Osteocyte (in vitro differentiated cells): Measurements from ENCODE around the gene CEP85L. TPM values are rescaled to one million over a fixed set of nuclear protein-coding genes. Genes with fewer than 3 reads are reported as not detected.

ENCODE experiments used
- DNase-seq: peaks from one replicate; pipeline ENCODE4 v3.0.0; 2021; ENCODE audit warnings: mixed read lengths; ENCODE audit not compliant: unreplicated experiment; ENCODE audit errors: extremely low spot score
- H3K27ac Mint-ChIP-seq: one replicate; pipeline ENCODE4 v1.8.0; 2021; ENCODE audit warnings: mild to moderate bottlenecking, mixed read lengths; ENCODE audit not compliant: unreplicated experiment
- H3K27me3 Mint-ChIP-seq: one replicate; pipeline ENCODE4 v1.8.0; 2021; ENCODE audit warnings: mixed read lengths; ENCODE audit not compliant: unreplicated experiment
- H3K36me3 Mint-ChIP-seq: one replicate; pipeline ENCODE4 v1.8.0; 2021; ENCODE audit warnings: mixed read lengths; ENCODE audit not compliant: unreplicated experiment
- H3K4me1 Mint-ChIP-seq: one replicate; pipeline ENCODE4 v1.8.0; 2021; ENCODE audit warnings: mixed read lengths; ENCODE audit not compliant: unreplicated experiment
- H3K4me3 Mint-ChIP-seq: one replicate; pipeline ENCODE4 v1.8.0; 2021; ENCODE audit warnings: mild to moderate bottlenecking, moderate library complexity, mixed read lengths; ENCODE audit not compliant: unreplicated experiment
- H3K9me3 Mint-ChIP-seq: one replicate; pipeline ENCODE4 v1.8.0; 2021; ENCODE audit warnings: mixed read lengths; ENCODE audit not compliant: unreplicated experiment
- CTCF ChIP-seq: fragments of 200-600 bp; sonication (generic); IDR thresholded peaks from 2 replicates; pipeline ENCODE4 v1.5.0; 2021; ENCODE audit warnings: antibody characterized with exemption, mild to moderate bottlenecking, moderate library complexity
- total RNA-seq: library from RNA; stranded (reverse); gene quantifications from 2 replicates; pipeline ENCODE4 v1.2.1, GENCODE V29; 2021

Gene CEP85L
- total RNA-seq, 1 donor from 2014 or later, result 10.4 TPM

- Mint-ChIP-seq H3K27me3 (peaks cover 10% of the 10 kb centered on the region), H3K27ac (no peak overlapping the region), H3K4me3 (no peak overlapping the region), H3K4me1 (peaks cover 15% of the 10 kb centered on the region), H3K9me3 (no peaks in the 10 kb centered on the region), H3K36me3 (peaks cover 2% of the 10 kb centered on the region)
- no peak for TF ChIP-seq CTCF
- DNase-seq, result no peak
Observed at GRCh38 chr6:118663993-118664985, 12.9 kb upstream of the CEP85L start.

- Mint-ChIP-seq H3K9me3 (no peaks in the 10 kb centered on the region), H3K4me3 (no peak overlapping the region), H3K36me3 (peaks cover 2% of the 10 kb centered on the region), H3K27me3 (peaks cover 12% of the 10 kb centered on the region), H3K4me1 (peaks cover 8% of the 10 kb centered on the region), H3K27ac (no peak overlapping the region)
- DNase-seq, result no peak
- TF ChIP-seq CTCF, result no peak
Observed at GRCh38 chr6:118661831-118662230, 10.4 kb upstream of the CEP85L start.

GRCh38 chr6:118660218-118660569, 8.8 kb upstream of the CEP85L start:
- no peak for TF ChIP-seq CTCF
- Mint-ChIP-seq H3K4me3 (no peak overlapping the region), H3K4me1 (peaks cover 8% of the 10 kb centered on the region), H3K36me3 (no peaks in the 10 kb centered on the region), H3K9me3 (no peaks in the 10 kb centered on the region), H3K27ac (no peak overlapping the region), H3K27me3 (peaks cover 6% of the 10 kb centered on the region)
- no peak for DNase-seq

- no peak for TF ChIP-seq CTCF
- Mint-ChIP-seq H3K4me3 (no peak overlapping the region), H3K27ac (no peak overlapping the region), H3K36me3 (no peaks in the 10 kb centered on the region), H3K4me1 (peaks cover 8% of the 10 kb centered on the region), H3K9me3 (no peaks in the 10 kb centered on the region), H3K27me3 (peaks cover 6% of the 10 kb centered on the region)
- DNase-seq, result no peak
Observed at GRCh38 chr6:118659513-118660217, 8.3 kb upstream of the CEP85L start.
